GM10847 (cell line): ENCODE results near the gene HMCN2.

ENCODE experiments used
- POLR2A ChIP-seq: IDR thresholded peaks from 2 replicates; pipeline ENCODE4 v1.6.1; 2011; ENCODE audit not compliant: insufficient read length; ENCODE audit errors: extremely low read depth

HMCN2 gene

GRCh38 chr9:130313103-130313858, 47.7 kb downstream of the HMCN2 start:
- no peak for TF ChIP-seq POLR2A

- no peak for TF ChIP-seq POLR2A
Measured at GRCh38 chr9:130315446-130316226, 50.1 kb downstream of the HMCN2 start.

GRCh38 chr9:130316430-130316829, 50.9 kb downstream of the HMCN2 start:
- no peak for TF ChIP-seq POLR2A

GRCh38 chr9:130319300-130319699, 53.7 kb downstream of the HMCN2 start:
- no peak for TF ChIP-seq POLR2A

GRCh38 chr9:130319944-130320712, 54.6 kb downstream of the HMCN2 start:
- TF ChIP-seq POLR2A: no peak

GRCh38 chr9:130320723-130321481, 55.3 kb downstream of the HMCN2 start:
- TF ChIP-seq POLR2A: no peak

- TF ChIP-seq POLR2A: no peak
Measured at GRCh38 chr9:130321539-130321938, 56.0 kb downstream of the HMCN2 start.

- TF ChIP-seq POLR2A: no peak
Measured at GRCh38 chr9:130323051-130323745, 57.6 kb downstream of the HMCN2 start.

GRCh38 chr9:130325921-130326320, 60.4 kb downstream of the HMCN2 start:
- no peak for TF ChIP-seq POLR2A

GRCh38 chr9:130327070-130327780, 61.7 kb downstream of the HMCN2 start:
- no peak for TF ChIP-seq POLR2A

- TF ChIP-seq POLR2A: no peak
Measured at GRCh38 chr9:130327781-130328348, 62.3 kb downstream of the HMCN2 start.

GRCh38 chr9:130328349-130328801, 62.8 kb downstream of the HMCN2 start:
- TF ChIP-seq POLR2A: no peak

GRCh38 chr9:130329061-130329460, 63.5 kb downstream of the HMCN2 start:
- TF ChIP-seq POLR2A: no peak
